Omental fat pad (tissue), 4 donors: ENCODE data around the gene GON7. TPM values are rescaled to one million over a fixed set of nuclear protein-coding genes. Genes with fewer than 3 reads are reported as not detected.
"Not testable (repeated sequence)": the region's sequence is repeated elsewhere in the genome, so short reads cannot be mapped to it uniquely, and the experiment has no call there.

ENCODE experiments used
- ATAC-seq: fragments of 150-250 bp; one replicate; pipeline ENCODE4 v1.9.1; 2016; ENCODE audit warnings: mild to moderate bottlenecking, moderate library complexity; ENCODE audit not compliant: low FRiP score
- DNase-seq: peaks from one replicate; pipeline ENCODE4 v3.0.0-alpha.2; 2019; ENCODE audit warnings: low spot score
- CTCF ChIP-seq, 3 donors: fragments of 450-650 bp; IDR thresholded peaks; one replicate each; pipeline ENCODE4 v1.5.1; 2016 to 2017; ENCODE audit warnings: antibody characterized with exemption in 3 of 3, mild to moderate bottlenecking in 3 of 3, moderate library complexity in 2 of 3
- total RNA-seq, 4 donors: library from RNA; depleted of rRNA; stranded (reverse); fragments of >200 nt; gene quantifications; one replicate each; pipeline ENCODE4 v1.1.0, GENCODE V29; 2016

The GON7 gene
- total RNA-seq, 4 donors from 2014 or later: 6.9 to 8.2 (median 7.7) TPM

- TF ChIP-seq CTCF (IDR thresholded peaks at IDR 0.05): no peak
- DNase-seq (no peak), ATAC-seq (no peak)
These were observed 43.3 kb downstream of the GON7 start for GRCh38 chr14:93163564-93163963.

- TF ChIP-seq CTCF (IDR thresholded peaks at IDR 0.05): no peak
- ATAC-seq (no peak), DNase-seq (no peak)
These were observed 45.4 kb downstream of the GON7 start for GRCh38 chr14:93161411-93161940.

GRCh38 chr14:93160353-93160801 is 46.5 kb downstream of the GON7 start:
- DNase-seq (no peak), ATAC-seq (no peak)
- TF ChIP-seq CTCF (IDR thresholded peaks at IDR 0.05): no peak

GRCh38 chr14:93159625-93160352 is 47.1 kb downstream of the GON7 start:
- ATAC-seq, DNase-seq: not testable (repeated sequence)

- ATAC-seq, DNase-seq: not testable (repeated sequence)
These were observed 48.5 kb downstream of the GON7 start for GRCh38 chr14:93158349-93158748.

- DNase-seq (no peak), ATAC-seq (no peak)
- TF ChIP-seq CTCF (IDR thresholded peaks at IDR 0.05): no peak
These were observed 50.0 kb downstream of the GON7 start for GRCh38 chr14:93156693-93157369.

GRCh38 chr14:93155667-93156066 is 51.2 kb downstream of the GON7 start:
- DNase-seq: no peak
- no peak for TF ChIP-seq CTCF (IDR thresholded peaks at IDR 0.05)

GRCh38 chr14:93153121-93153520 is 53.7 kb downstream of the GON7 start:
- no peak for TF ChIP-seq CTCF (IDR thresholded peaks at IDR 0.05)
- ATAC-seq (no peak), DNase-seq (no peak)

More at GRCh38 chr14:93155667-93156066, 51.2 kb downstream of the GON7 start:
- ATAC-seq: no peak
